CD8-positive, alpha-beta memory T cell (primary cell): ENCODE measurements around the gene STARD10. TPM values are rescaled to one million over a fixed set of nuclear protein-coding genes. Genes with fewer than 3 reads are reported as not detected.

Experiments used
- CTCF ChIA-PET: fragments of 350-600 bp; sonication (Branson Sonifier 250); formaldehyde crosslinking; loops from one replicate; lab custom pipeline; 2021; ENCODE audit warnings: antibody characterized with exemption; lab: Charles Lee
- POLR2A ChIA-PET: fragments of 350-600 bp; sonication (Branson Sonifier 250); formaldehyde crosslinking; loops from one replicate; lab custom pipeline; 2021; ENCODE audit warnings: antibody characterized with exemption; lab: Charles Lee
- DNase-seq, 5 donors: peaks; one replicate each; pipeline versions ENCODE4 v3.0.0 to v3.0.0-alpha.2; 2020 to 2022; ENCODE audit warnings: mixed read lengths in 1 of 5
- H3K27ac ChIP-seq: one replicate; pipeline ENCODE4 v1.7.0; 2013; ENCODE audit warnings: low read depth, mild to moderate bottlenecking, low read length, moderate library complexity
- H3K27me3 ChIP-seq: 2 replicates; pipeline ENCODE4 v1.7.0; 2013; ENCODE audit warnings: low read length, mild to moderate bottlenecking; ENCODE audit not compliant: insufficient read depth, poor library complexity, severe bottlenecking
- H3K36me3 ChIP-seq: 2 replicates; pipeline ENCODE4 v1.7.0; 2013; ENCODE audit warnings: mild to moderate bottlenecking, low read length, moderate library complexity; ENCODE audit not compliant: insufficient read depth
- H3K4me1 ChIP-seq: 2 replicates; pipeline ENCODE4 v1.7.0; 2013; ENCODE audit warnings: mild to moderate bottlenecking, low read length, moderate library complexity; ENCODE audit not compliant: insufficient read depth
- H3K4me3 ChIP-seq: 2 replicates; pipeline ENCODE4 v1.7.0; 2013; ENCODE audit warnings: mild to moderate bottlenecking, low read length
- H3K9me3 ChIP-seq: 2 replicates; pipeline ENCODE4 v1.7.0; 2013; ENCODE audit warnings: mild to moderate bottlenecking, low read length
- H3K27ac Mint-ChIP-seq, 8 donors: one replicate each; pipeline ENCODE4 v1.8.0; 2020 to 2021; ENCODE audit warnings: mixed read lengths in 8 of 8, mild to moderate bottlenecking in 6 of 8, inconsistent platforms in 3 of 8, moderate library complexity in 3 of 8
- H3K27me3 Mint-ChIP-seq, 2 donors: one replicate each; pipeline ENCODE4 v1.8.0; 2020 to 2021; ENCODE audit warnings: mixed read lengths in 2 of 2, mild to moderate bottlenecking in 1 of 2, moderate library complexity in 1 of 2
- H3K36me3 Mint-ChIP-seq, 3 donors: one replicate each; pipeline ENCODE4 v1.8.0; 2020 to 2021; ENCODE audit warnings: mixed read lengths in 3 of 3, inconsistent platforms in 1 of 3, mild to moderate bottlenecking in 1 of 3
- H3K4me1 Mint-ChIP-seq, 3 donors: one replicate each; pipeline ENCODE4 v1.8.0; 2020 to 2021; ENCODE audit warnings: mixed read lengths in 3 of 3, inconsistent platforms in 1 of 3, mild to moderate bottlenecking in 1 of 3
- H3K4me3 Mint-ChIP-seq, 7 donors: one replicate each; pipeline ENCODE4 v1.8.0; 2020 to 2021; ENCODE audit warnings: mixed read lengths in 7 of 7, mild to moderate bottlenecking in 6 of 7, moderate library complexity in 4 of 7, inconsistent platforms in 2 of 7
- H3K9me3 Mint-ChIP-seq, 5 donors: one replicate each; pipeline ENCODE4 v1.8.0; 2020 to 2022; ENCODE audit warnings: mixed read lengths in 5 of 5, mild to moderate bottlenecking in 3 of 5, moderate library complexity in 2 of 5, inconsistent platforms in 1 of 5
- polyA plus RNA-seq: library from polyadenylated mRNA; unstranded; fragments of 300-500 nt; fragmentation: Illumina TruSeq; gene quantifications from one replicate; pipeline ENCODE4 v1.2.3, GENCODE V29; 2021
- total RNA-seq, 2 experiments: library from RNA; stranded (reverse); gene quantifications; one replicate each; pipeline ENCODE4 v1.2.3, GENCODE V29; 2021

The STARD10 gene
- total and polyA plus RNA-seq, 3 experiments from 2014 or later = 13.8 to 21.8 (median 15.9) TPM

- Histone ChIP-seq H3K36me3 (no peaks in the 10 kb centered on the region), H3K27ac (peak overlapping the region; percentile 69), H3K9me3 (no peaks in the 10 kb centered on the region), H3K27me3 (no peaks in the 10 kb centered on the region), H3K4me1 (peaks cover 9% of the 10 kb centered on the region), H3K4me3 (no peak overlapping the region)
- ChIA-PET CTCF (interaction anchor here (1.8 kb wide), 1 partner anchor 63 kb away, joined by 5 read pairs; no protein-coding TSS in a partner anchor), POLR2A (no interaction called here)
- Mint-ChIP-seq H3K36me3 (no peaks in the 10 kb centered on the region), H3K4me3 (no peak overlapping the region), H3K27ac (peak overlapping the region in 2 of 8 donors; percentile 86 to 90), H3K9me3 (no peaks in the 10 kb centered on the region), H3K27me3 (peaks cover 0 to 2% of the 10 kb centered on the region in 2 donors), H3K4me1 (peaks cover 10 to 16% (median 12%) of the 10 kb centered on the region in 3 donors)
- DNase-seq = no peak
Observed at GRCh38 chr11:72788241-72788640, 5.6 kb downstream of the STARD10 start.

GRCh38 chr11:72787216-72788104 lies 6.4 kb downstream of the STARD10 start:
- H3K27ac Mint-ChIP-seq = peak overlapping the region in 1 of 8 donors; percentile 86

GRCh38 chr11:72786305-72787215 lies 7.3 kb downstream of the STARD10 start:
- Mint-ChIP-seq H3K4me3 (no peak overlapping the region), H3K27me3 (peaks cover 0 to 3% of the 10 kb centered on the region in 2 donors), H3K9me3 (no peaks in the 10 kb centered on the region), H3K36me3 (no peaks in the 10 kb centered on the region), H3K4me1 (peaks cover 11 to 17% (median 13%) of the 10 kb centered on the region in 3 donors), H3K27ac (peak overlapping the region in 1 of 8 donors; percentile 74)
- ChIA-PET CTCF (interaction anchor here (0.7 to 1.8 kb wide), 3 partner anchors 8 to 61 kb away, joined by 3 to 5 read pairs (median 3); no protein-coding TSS in a partner anchor), POLR2A (interaction anchor here (0.7 kb wide), 1 partner anchor 57 kb away, joined by 5 read pairs; no protein-coding TSS in a partner anchor)
- Histone ChIP-seq H3K27ac (peak overlapping the region; percentile 69), H3K36me3 (no peaks in the 10 kb centered on the region), H3K4me3 (no peak overlapping the region), H3K27me3 (no peaks in the 10 kb centered on the region), H3K4me1 (peaks cover 8% of the 10 kb centered on the region), H3K9me3 (no peaks in the 10 kb centered on the region)
- no peak for DNase-seq

More at GRCh38 chr11:72787216-72788104, 6.4 kb downstream of the STARD10 start:
- ChIA-PET CTCF (interaction anchor here (1.2 to 1.8 kb wide), 2 partner anchors 26 to 62 kb away, joined by 3 to 5 read pairs; no protein-coding TSS in a partner anchor), POLR2A (no interaction called here)
- no peaks in the 10 kb centered on the region for H3K27me3 ChIP-seq
- Mint-ChIP-seq H3K9me3 (no peaks in the 10 kb centered on the region), H3K4me1 (peaks cover 7 to 13% (median 10%) of the 10 kb centered on the region in 3 donors), H3K4me3 (no peak overlapping the region), H3K27me3 (peaks cover 0 to 2% of the 10 kb centered on the region in 2 donors), H3K36me3 (no peaks in the 10 kb centered on the region)
- no peaks in the 10 kb centered on the region for H3K9me3 ChIP-seq
- H3K27ac ChIP-seq = peak overlapping the region; percentile 69
- no peak for DNase-seq
- H3K4me1 ChIP-seq = peaks cover 3% of the 10 kb centered on the region
- no peaks in the 10 kb centered on the region for H3K36me3 ChIP-seq
- no peak overlapping the region for H3K4me3 ChIP-seq

- no peaks in the 10 kb centered on the region for H3K9me3 ChIP-seq
- ChIA-PET POLR2A (no interaction called here), CTCF (interaction anchor here (0.9 to 2.3 kb wide), 2 partner anchors 8 to 10 kb away, joined by 3 to 7 read pairs; partner anchors contain the start of gene STARD10)
- no peak for DNase-seq
- H3K27ac Mint-ChIP-seq = peak overlapping the region in 1 of 8 donors; percentile 93
- peaks cover 18 to 26% (median 18%) of the 10 kb centered on the region in 3 donors for H3K4me1 Mint-ChIP-seq
- peaks cover 17% of the 10 kb centered on the region for H3K4me1 ChIP-seq
- no peak overlapping the region for H3K4me3 Mint-ChIP-seq
- H3K27me3 Mint-ChIP-seq = peaks cover 0 to 3% of the 10 kb centered on the region in 2 donors
- no peak overlapping the region for H3K4me3 ChIP-seq
- no peak overlapping the region for H3K27ac ChIP-seq
- H3K36me3 Mint-ChIP-seq = no peaks in the 10 kb centered on the region
- H3K27me3 ChIP-seq = no peaks in the 10 kb centered on the region
- no peaks in the 10 kb centered on the region for H3K36me3 ChIP-seq
- H3K9me3 Mint-ChIP-seq = no peaks in the 10 kb centered on the region
Observed at GRCh38 chr11:72784662-72785061, 9.2 kb downstream of the STARD10 start.

- ChIA-PET POLR2A (no interaction called here), CTCF (interaction anchor here (1.5 to 2.3 kb wide), 3 partner anchors 9 to 30 kb away, joined by 5 to 7 read pairs (median 6); partner anchors contain the start of gene STARD10)
- no peaks in the 10 kb centered on the region for H3K9me3 Mint-ChIP-seq
- Histone ChIP-seq H3K9me3 (no peaks in the 10 kb centered on the region), H3K4me1 (peaks cover 17% of the 10 kb centered on the region), H3K27me3 (no peaks in the 10 kb centered on the region), H3K27ac (no peak overlapping the region), H3K4me3 (no peak overlapping the region), H3K36me3 (no peaks in the 10 kb centered on the region)
- H3K4me3 Mint-ChIP-seq = peak overlapping the region; percentile 30 to 96 (median 83)
- peak overlapping the region in 5 of 8 donors; percentile 68 to 89 (median 85) for H3K27ac Mint-ChIP-seq
- no peaks in the 10 kb centered on the region for H3K36me3 Mint-ChIP-seq
- no peak for DNase-seq
- peaks cover 21 to 32% (median 24%) of the 10 kb centered on the region in 3 donors for H3K4me1 Mint-ChIP-seq
- peaks cover 0 to 3% of the 10 kb centered on the region in 2 donors for H3K27me3 Mint-ChIP-seq
Observed at GRCh38 chr11:72783144-72783905, 10.5 kb downstream of the STARD10 start.

- H3K4me3 ChIP-seq = peak overlapping the region; percentile 39
Observed at GRCh38 chr11:72782081-72782920, 11.5 kb downstream of the STARD10 start.

More at GRCh38 chr11:72782081-72782920, 11.5 kb downstream of the STARD10 start:
- H3K4me3 Mint-ChIP-seq = peak overlapping the region; percentile 77 to 96 (median 83)
- H3K9me3 Mint-ChIP-seq = no peaks in the 10 kb centered on the region
- H3K27ac ChIP-seq = no peak overlapping the region
- H3K4me1 Mint-ChIP-seq = peaks cover 21 to 35% (median 24%) of the 10 kb centered on the region in 3 donors
- peak overlapping the region; percentile 62 to 91 (median 85) for H3K27ac Mint-ChIP-seq
- POLR2A ChIA-PET = interaction anchor here (0.7 to 1.4 kb wide), 3 partner anchors 23 to 59 kb away, joined by 3 to 5 read pairs (median 4); no protein-coding TSS in a partner anchor
- H3K36me3 ChIP-seq = no peaks in the 10 kb centered on the region
- DNase-seq = no peak
- CTCF ChIA-PET = interaction anchor here (0.8 to 2.3 kb wide), 6 partner anchors 10 to 311 kb away, joined by 3 to 8 read pairs (median 6); partner anchors contain the start of gene STARD10
- no peaks in the 10 kb centered on the region for H3K27me3 ChIP-seq
- H3K36me3 Mint-ChIP-seq = no peaks in the 10 kb centered on the region
- peaks cover 17% of the 10 kb centered on the region for H3K4me1 ChIP-seq
- peaks cover 0 to 3% of the 10 kb centered on the region in 2 donors for H3K27me3 Mint-ChIP-seq
- H3K9me3 ChIP-seq = no peaks in the 10 kb centered on the region
